Breast epithelium (tissue), 3 donors: ENCODE measurements around the gene EIF4G1.

Experiments
- POLR2A ChIP-seq: fragments of 450-650 bp; IDR thresholded peaks from one replicate; pipeline ENCODE4 v1.6.1; 2016; ENCODE audit warnings: antibody characterized with exemption, mild to moderate bottlenecking, moderate library complexity
- POLR2AphosphoS5 ChIP-seq, 3 donors: sonication (generic); formaldehyde crosslinking; IDR thresholded peaks; one replicate each; pipeline ENCODE4 v1.6.1; 2017; ENCODE audit warnings: antibody characterized with exemption in 3 of 3
- TF ChIP-seq, protein P1 (sequence below), 3 donors: fragments of 450-650 bp; IDR thresholded peaks; one replicate each; pipeline ENCODE4 v1.5.1; 2016 to 2017; ENCODE audit warnings: antibody characterized with exemption in 3 of 3, mild to moderate bottlenecking in 3 of 3, moderate library complexity in 3 of 3

DNA sequence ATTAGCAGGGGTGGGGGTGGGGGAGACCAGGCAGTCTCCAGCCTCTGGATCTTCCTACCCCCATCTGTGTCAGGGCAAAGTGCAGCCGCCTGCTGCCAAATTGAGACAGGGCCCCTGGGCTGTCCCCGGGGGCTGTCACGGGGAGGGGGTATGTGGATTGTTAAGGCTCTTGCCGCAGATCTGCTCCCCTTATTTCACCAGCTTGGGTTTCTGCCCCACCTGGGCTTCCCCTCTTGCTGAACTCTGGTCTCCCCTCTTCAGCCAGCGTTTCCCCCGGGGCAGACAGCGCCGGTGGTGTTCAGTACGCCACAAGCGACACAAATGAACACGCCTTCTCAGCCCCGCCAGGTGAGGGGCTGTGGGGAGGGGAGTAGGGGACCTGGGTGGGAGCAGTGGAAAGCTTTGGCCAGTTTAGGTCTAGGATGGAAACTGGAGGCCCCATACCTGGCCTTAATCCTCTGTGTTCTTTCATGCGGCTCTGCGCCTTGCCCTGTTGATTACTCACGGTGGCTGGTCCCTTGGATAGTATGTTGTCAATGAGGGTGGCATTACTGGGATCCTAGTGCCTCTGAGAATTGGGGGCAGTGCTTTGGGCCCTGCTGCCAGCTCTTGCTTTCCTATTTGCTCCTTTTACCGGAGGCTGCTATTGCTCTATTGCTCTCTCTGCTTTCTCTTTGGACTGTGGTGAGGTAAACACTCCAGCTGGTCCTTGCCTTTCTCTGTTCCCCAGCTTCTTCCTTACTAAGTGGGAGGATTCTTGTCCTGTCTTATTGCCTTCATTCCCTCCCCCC, 1.7 kb downstream of the EIF4G1 start:
- no peak for TF ChIP-seq POLR2AphosphoS5 (IDR thresholded peaks at IDR 0.05)
- TF ChIP-seq, protein P1, sequence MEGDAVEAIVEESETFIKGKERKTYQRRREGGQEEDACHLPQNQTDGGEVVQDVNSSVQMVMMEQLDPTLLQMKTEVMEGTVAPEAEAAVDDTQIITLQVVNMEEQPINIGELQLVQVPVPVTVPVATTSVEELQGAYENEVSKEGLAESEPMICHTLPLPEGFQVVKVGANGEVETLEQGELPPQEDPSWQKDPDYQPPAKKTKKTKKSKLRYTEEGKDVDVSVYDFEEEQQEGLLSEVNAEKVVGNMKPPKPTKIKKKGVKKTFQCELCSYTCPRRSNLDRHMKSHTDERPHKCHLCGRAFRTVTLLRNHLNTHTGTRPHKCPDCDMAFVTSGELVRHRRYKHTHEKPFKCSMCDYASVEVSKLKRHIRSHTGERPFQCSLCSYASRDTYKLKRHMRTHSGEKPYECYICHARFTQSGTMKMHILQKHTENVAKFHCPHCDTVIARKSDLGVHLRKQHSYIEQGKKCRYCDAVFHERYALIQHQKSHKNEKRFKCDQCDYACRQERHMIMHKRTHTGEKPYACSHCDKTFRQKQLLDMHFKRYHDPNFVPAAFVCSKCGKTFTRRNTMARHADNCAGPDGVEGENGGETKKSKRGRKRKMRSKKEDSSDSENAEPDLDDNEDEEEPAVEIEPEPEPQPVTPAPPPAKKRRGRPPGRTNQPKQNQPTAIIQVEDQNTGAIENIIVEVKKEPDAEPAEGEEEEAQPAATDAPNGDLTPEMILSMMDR (IDR thresholded peaks at IDR 0.05): no peak
- TF ChIP-seq POLR2A: no peak
